ENCODE data around the gene COLGALT1.
"Not testable (repeated sequence)": the region's sequence is repeated elsewhere in the genome, so short reads cannot be mapped to it uniquely, and the experiment has no call there.

COLGALT1 gene

GRCh38 chr19:17555480-17555928 is at the start of gene COLGALT1:
Gene COLGALT1 (plus strand): TSS chr19:17555649. CDS start chr19:17555714, 65 bp downstream.
- peak; percentile 100 for DNase-seq

DNA sequence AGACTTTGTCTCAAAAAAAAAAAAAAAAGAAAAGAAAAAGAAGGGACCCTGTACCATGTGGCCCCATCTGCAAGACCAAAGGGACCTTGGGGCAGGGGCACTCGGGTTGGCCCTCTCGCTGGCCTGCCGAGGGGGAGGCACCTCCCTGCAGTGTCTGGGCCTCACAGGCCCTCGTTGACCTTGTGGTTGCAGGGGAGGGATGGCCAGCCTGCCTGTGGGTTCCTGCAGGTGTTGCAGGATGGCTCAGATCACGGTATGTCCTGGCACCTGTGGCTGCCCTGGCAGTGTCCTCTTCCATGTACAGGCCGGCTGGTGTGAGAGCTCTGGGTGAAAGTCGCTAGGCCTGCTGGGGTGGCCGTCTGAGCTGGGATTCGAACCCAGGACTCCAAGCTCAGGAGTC is 48.7 kb upstream of the COLGALT1 start:
- DNase-seq = no peak

DNA sequence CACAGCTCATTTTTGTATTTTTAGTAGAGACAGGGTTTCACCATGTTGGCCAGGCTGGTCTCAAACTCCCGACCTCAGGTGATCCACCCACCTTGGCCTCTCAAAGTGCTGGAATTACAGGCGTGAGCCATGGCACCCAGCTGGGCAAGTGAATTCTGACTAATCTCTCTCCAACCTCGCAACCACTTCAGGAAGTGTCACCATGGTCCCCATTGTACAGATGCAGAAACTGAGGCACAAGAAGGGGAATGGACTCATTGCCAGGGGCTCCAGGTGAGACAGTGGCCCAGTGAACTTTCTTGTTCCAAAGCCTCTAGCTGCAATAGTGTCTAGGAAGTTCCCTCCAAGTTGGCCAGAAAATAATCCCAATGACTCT is 46.9 kb upstream of the COLGALT1 start:
- not testable (repeated sequence) for DNase-seq

DNA sequence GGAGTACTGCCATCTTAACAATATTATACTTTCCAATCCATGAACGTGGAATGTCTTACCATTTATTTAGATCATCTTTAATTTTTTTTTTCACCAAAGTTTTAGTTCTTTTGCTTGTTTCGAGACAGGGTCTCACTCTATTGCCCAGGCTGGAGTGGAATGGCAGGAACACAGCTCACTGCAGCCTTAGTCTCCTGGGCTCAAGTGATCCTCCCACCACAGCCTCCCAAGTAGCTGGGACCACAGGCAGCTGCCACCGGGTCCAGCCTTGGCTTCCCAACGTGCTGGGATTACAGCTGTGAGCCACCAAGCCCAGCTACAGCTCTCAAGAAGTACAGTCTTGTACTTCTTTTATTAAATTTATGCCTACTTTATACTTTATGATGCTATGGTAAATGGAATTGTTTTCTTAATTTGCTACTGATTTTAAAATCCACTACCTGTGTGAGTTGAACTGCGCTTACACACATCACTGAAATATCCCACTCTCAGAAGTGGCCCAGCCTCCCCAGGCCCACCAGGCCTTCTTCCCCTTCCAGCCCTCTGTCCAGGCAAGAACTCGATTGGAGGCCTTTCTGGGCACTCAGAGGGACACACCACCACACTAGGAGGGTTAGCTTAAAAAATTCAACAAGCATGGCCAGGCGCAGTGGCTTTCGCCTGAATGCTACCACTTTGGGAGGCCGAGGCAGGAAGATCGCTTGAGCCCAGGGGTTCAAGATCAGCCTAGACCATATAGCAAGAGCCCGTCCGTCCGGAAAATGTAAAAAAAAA is 45.0 kb upstream of the COLGALT1 start:
- DNase-seq = no peak

DNA sequence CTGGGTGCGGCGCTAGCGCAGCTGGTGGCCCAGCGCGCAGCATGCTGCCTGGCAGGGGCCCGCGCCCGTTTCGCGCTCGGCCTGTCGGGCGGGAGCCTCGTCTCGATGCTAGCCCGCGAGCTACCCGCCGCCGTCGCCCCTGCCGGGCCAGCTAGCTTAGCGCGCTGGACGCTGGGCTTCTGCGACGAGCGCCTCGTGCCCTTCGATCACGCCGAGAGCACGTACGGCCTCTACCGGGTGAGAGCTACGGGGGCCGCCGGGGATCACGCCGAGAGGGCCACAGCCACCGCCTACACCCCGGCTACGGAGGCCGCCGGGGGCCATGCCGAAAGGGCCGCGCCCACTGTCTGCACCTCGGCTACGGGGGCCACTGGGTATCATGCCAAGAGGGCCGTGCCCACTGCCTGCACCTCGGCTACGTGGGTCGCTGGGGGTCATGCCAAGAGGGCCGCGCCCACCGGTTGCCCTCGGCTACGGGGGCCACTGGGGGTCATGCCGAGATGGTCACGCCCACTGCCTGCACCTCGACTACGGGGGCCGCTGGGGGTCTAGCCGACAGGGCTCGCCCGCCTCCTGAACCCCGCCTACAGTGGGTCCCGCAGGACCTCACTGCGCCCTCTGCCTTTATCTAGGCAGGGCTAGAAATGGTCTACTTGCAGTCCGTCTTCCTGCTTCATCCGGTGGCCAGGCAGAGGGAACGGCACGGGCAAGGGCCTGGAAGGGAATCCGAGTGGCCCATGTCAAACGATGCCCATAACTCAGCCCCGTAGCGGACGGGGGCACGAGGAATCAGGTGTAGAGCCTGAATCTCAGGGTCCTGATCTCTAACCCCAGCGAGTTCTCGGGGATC is 43.5 kb upstream of the COLGALT1 start:
- peak; percentile 83 to 85 for DNase-seq

DNA sequence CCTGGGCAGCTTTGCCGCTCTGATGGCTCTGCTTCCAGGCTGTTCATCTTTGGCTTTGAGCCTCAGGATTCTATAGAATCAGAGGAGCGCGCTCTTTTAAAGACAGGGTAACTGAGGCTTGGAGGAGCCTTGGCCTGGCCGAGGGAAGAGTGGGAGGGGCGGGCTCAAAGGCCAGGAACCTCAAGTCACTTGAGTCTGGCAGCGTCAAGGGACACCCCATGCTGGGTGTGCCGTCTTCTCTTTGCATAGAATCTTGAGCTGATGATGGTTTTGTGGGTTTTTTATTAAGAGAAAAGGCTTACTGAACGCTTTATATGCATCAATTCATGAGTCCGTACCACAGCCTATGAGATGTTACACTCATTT is 42.9 kb upstream of the COLGALT1 start:
- DNase-seq = no peak

GRCh38 chr19:17515408-17516149 is 39.9 kb upstream of the COLGALT1 start:
- no peak for DNase-seq

DNA sequence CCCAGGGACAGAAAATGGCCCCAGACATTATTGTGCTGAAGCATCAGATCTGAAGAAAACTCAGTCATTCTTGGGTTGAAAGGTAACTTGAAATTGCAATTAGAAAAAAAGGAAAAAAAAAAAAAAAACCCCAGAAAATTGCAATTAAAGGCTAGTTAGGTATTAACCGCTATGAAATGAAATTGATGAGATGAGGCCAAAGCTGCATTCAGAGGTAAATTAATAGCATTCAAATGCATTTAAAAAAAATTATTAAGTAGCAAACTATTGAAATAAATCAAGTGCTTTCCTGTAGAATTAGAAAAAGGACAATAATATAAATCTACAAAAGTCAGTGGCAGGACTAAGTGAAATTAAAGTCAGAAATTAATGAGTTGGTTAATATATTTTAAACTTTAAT is 37.6 kb upstream of the COLGALT1 start:
- no peak for DNase-seq

- DNase-seq = not testable (repeated sequence)
Observed at GRCh38 chr19:17518654-17519053, 36.8 kb upstream of the COLGALT1 start.

GRCh38 chr19:17519967-17520366 is 35.5 kb upstream of the COLGALT1 start:
- no peak for DNase-seq

- no peak for DNase-seq
Observed at GRCh38 chr19:17520865-17521264, 34.6 kb upstream of the COLGALT1 start.

DNA sequence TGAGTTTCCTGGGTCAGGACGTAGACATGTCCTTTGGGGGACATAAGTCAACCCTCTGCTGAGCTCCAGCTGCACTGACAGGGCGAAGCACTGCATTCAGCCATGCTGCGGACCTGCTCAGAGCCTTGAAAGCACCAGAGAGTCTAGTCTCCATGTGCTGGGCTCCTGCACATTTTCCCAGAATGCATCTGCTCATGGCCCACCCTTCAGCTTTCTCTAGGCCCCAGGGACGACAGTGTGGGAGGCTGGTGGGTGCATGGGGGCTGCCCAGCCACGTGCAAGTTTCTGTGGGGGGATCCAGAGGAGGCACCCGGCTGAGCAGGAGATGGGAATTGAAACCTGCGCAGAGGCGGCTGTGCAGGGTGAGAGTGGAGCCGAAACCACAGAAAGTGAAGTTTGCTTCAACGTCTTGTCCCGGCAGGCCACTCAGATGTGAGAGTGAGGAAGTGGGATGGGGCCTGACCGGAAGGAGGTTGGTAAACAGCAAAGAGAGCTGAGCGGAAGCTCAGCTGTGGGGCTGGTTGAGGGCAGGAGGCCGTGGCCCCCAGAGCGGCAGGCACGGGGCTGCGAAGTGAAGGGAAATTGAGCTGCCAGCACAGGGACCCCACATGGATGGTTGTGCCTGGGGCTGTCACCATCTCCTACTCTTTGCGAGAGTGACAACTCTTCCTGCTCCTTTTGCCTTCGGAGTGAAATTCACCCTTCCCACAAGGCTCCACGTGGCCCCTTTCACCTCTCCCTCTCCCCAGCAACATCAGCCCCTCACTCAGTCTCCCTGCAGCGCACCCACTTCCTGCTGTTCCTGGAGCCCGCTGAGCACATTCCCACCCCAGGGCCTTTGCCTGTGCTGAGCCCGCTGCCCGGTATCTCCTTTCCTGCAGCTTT is 32.2 kb upstream of the COLGALT1 start:
- peak; percentile 46 to 59 for DNase-seq

- no peak for DNase-seq
Observed at GRCh38 chr19:17524651-17525050, 30.8 kb upstream of the COLGALT1 start.

GRCh38 chr19:17525141-17525540 is 30.3 kb upstream of the COLGALT1 start:
- DNase-seq = no peak

DNA sequence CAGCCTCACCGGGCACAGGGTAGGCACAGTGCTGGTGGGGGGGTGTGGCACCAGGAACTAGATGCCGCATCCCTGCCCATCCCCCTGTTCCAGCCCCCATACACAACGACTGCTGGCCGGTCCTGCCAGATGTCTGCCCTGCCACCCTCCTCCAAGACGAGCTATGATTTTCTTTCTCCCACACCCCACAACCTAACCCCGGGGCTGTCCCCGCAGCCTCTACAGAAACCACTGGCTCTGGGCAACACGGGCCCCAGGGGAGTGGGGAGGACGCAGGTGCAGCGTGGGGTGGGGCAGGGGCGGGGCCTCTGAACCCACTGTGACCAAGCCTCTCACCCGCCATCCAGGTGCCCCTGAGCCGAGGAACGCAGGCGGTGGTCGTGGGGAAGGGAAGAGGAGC is 28.5 kb upstream of the COLGALT1 start:
- DNase-seq = no peak

DNA sequence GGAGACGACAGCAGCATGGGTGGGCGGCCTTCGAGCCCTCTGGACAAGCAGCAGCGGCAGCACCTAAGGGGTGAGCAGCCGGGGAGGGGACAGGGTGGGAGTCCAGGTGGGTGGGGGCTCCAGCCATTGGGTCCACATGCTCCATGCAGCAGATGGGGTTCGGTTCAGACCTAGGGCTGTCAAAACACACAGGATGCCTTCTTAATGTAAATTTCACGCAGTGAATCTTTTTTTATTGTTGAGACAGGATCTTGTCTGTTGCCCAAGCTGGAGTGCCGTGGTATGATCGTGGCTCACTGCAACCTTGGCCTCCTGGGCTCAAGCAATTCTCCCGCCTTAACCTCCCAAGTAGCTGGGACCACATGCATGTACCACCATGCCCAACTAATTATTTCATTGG is 28.1 kb upstream of the COLGALT1 start:
- no peak for DNase-seq

DNA sequence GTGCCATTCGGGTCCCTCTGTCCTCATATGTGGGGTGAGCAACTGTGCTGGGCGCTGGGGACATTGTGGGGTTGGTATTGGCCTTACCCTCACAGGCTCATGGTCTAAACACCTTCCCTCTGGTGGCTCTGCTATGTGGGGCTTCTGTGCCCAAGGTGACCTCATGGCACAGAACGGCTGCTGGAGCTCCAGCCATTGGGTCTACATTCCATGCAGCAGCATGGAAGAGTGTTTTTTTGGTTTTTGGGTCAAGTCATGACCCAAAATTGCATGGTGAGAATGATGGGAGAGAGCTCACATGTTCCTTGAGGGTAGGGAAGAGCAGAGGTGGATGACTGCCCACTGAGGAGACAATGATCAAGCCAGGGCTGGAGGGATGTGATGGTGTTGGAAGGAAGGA is 26.8 kb upstream of the COLGALT1 start:
- DNase-seq = no peak

- DNase-seq = no peak
Observed at GRCh38 chr19:17529239-17530158, 25.9 kb upstream of the COLGALT1 start.

DNA sequence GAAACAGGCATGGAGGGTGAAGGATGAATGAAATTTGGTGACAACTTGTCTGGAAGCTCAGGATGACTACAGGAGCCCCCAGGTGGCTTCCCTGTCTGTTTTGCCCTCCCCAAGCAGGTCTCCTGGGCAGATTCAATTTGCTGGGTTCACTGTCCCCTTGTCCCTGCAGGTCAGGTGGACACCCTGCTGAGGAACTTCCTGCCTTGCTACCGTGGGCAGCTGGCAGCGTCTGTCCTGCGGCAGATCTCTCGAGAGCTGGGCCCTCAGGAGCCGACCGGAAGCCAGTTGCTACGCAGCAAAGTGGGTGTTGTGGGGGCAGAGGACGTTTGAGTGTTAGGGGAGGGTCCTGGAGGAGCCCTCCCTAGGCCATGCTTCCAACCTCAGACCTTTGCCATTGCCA is 24.9 kb upstream of the COLGALT1 start:
- no peak for DNase-seq

DNA sequence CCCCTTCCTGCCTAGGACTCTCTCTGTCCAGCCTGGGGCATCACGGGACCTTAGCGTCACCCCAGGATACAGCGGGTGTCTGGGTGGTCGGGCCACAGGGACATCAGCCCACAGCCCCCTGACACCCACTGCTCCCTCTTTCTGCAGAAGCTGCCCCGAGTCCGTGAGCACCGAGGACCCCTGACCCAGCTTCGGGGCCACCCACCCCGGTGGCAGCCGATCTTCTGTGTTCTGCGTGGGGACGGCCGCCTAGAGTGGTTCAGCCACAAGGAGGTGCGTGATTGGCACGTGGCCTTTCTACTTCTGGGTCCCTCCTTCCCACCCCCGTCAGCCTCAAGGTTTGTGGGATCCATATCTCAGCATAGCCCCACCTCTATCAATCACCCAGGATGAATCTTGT is 23.3 kb upstream of the COLGALT1 start:
- DNase-seq = no peak

- DNase-seq = no peak
Observed at GRCh38 chr19:17532557-17532956, 22.9 kb upstream of the COLGALT1 start.
